Measurements from ENCODE around the gene RXRA. TPM values are rescaled to one million over a fixed set of nuclear protein-coding genes. Genes with fewer than 3 reads are reported as not detected.

RXRA gene
- total RNA-seq: 100 to 1,000 TPM in 4 of 9 donors, 10 to 100 TPM in 4, 1 to 10 TPM in 1; 5.5 to 114 (median 85.2) TPM
- 10 to 100 TPM; 16.1 to 72.9 (median 31.6) TPM for polyA plus RNA-seq
- long read RNA-seq, donor 1, partial matches to known transcripts: 0 of 2 reads
- long read RNA-seq, donor 1, other reads (novel, unspliced or antisense): 0 of 2 reads
- long read RNA-seq, donor 2, partial matches to known transcripts: 0 of 2 reads
- long read RNA-seq, donor 2, other reads (novel, unspliced or antisense): 0 of 2 reads
- long read RNA-seq, donor 3: 0 reads
- long read RNA-seq, donor 4, partial matches to known transcripts: 2 of 14 reads
- long read RNA-seq, donor 4, other reads (novel, unspliced or antisense): 12 of 14 reads
- long read RNA-seq, donor 5, transcript RXRA-202 (10 exons, 1,846 nt): major isoform, 66 of 123 reads
- long read RNA-seq, donor 5, partial matches to known transcripts: 48 of 123 reads
- long read RNA-seq, donor 5, other reads (novel, unspliced or antisense): 9 of 123 reads
- long read RNA-seq, donor 6, partial matches to known transcripts: 1 of 15 reads
- long read RNA-seq, donor 6, other reads (novel, unspliced or antisense): 14 of 15 reads
- long read RNA-seq, donor 7, partial matches to known transcripts: 0 of 2 reads
- long read RNA-seq, donor 7, other reads (novel, unspliced or antisense): 0 of 2 reads
- long read RNA-seq, donor 8: 0 reads
- long read RNA-seq, donor 9, partial matches to known transcripts: 0 of 1 reads
- long read RNA-seq, donor 9, other reads (novel, unspliced or antisense): 0 of 1 reads
- long read RNA-seq, donor 10: 0 reads

DNA sequence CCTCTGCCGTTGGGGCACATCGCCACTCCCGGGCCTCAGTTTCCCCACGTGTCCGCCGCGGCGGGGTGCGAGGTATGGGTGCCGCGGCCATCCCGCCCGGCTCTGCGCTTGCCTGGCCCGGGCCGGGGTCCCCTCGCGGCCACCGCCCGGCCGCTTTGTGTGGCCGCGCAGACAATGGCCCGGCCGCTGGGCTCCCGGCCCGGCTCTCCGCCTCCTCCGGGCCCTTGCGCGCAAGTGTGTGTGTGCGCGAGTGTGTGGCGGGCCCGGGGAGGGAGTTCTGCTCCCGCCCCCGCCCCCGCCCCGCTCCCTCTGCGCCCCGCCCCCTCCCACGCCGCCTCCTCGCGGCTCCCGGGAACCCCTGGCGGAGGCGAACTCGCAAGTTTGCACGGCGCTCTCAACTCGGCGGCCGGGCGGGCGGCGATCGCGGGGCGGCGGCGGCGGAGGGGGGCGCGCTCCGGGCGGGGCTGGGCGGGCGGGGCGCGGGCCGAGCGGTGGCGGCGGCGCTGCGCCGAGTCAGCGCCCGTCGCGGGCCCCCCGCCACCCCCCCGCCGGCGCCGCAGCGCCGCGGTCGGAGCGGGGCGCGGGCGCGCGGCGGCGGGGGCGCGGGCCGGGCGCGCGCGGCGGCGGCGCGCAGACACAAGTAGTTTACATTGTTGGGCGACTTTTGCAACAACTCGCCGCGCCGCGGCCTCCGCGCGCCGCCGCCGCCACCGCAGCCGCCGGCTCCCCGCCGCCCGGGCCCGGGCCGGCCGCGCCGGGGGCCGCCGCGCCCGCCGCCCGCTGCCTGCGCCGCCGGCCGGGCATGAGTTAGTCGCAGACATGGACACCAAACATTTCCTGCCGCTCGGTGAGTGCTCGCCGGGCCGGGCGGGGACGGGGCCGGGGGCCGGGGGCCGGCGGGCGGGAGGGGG, at the start of gene RXRA:
Gene RXRA, plus strand, starts transcription at position 643 of the 911 bp plus-strand sequence. Its CDS starts 177 bp downstream, at position 820.
- intact Hi-C loops (cut with DNase I): loop anchor here in 1 of 2 donors (5.0 kb wide), 3 partner anchors 46 to 154 kb away; no protein-coding TSS in a partner anchor
- Histone ChIP-seq H3K27me3 (no peaks in the 10 kb centered on the region), H3K9me3 (replicated peaks in 1 of 3) (no peaks in the 10 kb centered on the region), H3K36me3 (replicated peaks in 1 of 2) (no peaks in the 10 kb centered on the region), H3K4me1 (replicated peaks in 1 of 2) (peaks cover 39% of the 10 kb centered on the region in 2 donors), H3K4me3 (peak within 1 kb of the TSS; percentile 35 to 89 (median 58)), H3K27ac (peak within 1 kb of the TSS; percentile 81 to 99 (median 94))
- DNase-seq: peak; percentile 85 to 89 (median 87)
- 0 to 1% (median 0%) methylated on average over 1 to 154 of the region's 156 CpGs for WGBS, 4 donors
- TF ChIP-seq, protein P1, sequence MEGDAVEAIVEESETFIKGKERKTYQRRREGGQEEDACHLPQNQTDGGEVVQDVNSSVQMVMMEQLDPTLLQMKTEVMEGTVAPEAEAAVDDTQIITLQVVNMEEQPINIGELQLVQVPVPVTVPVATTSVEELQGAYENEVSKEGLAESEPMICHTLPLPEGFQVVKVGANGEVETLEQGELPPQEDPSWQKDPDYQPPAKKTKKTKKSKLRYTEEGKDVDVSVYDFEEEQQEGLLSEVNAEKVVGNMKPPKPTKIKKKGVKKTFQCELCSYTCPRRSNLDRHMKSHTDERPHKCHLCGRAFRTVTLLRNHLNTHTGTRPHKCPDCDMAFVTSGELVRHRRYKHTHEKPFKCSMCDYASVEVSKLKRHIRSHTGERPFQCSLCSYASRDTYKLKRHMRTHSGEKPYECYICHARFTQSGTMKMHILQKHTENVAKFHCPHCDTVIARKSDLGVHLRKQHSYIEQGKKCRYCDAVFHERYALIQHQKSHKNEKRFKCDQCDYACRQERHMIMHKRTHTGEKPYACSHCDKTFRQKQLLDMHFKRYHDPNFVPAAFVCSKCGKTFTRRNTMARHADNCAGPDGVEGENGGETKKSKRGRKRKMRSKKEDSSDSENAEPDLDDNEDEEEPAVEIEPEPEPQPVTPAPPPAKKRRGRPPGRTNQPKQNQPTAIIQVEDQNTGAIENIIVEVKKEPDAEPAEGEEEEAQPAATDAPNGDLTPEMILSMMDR (IDR thresholded peaks at IDR 0.05): peak in 2 of 6 experiments; percentile 18 to 28
- TF ChIP-seq POLR2A (IDR thresholded peaks at IDR 0.05): peak; percentile 86 to 91

DNA sequence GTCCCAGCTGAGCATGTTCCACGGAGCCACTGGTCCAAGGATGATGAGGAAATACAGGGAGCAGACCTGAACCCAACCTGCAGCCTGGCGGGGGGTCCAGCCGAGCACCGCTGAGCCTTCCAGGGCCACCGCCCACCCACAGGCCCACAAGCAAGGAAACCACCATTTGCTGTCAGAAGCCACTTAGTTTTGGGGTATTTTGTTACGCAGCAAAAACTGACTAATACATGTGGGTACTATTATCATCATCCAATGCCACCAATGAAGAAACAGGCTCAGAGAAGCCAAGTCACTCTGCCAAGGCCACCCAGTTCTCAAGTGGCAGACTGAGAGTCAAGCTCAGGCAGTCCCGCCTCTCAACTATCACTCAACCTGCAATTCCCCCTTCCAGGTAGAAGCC, 48.0 kb upstream of the RXRA start:
- H3K4me1 ChIP-seq (replicated peaks in 1 of 2): peaks cover 0 to 9% of the 10 kb centered on the region in 2 donors
- H3K36me3 ChIP-seq (replicated peaks in 1 of 2): no peaks in the 10 kb centered on the region
- no peaks in the 10 kb centered on the region for H3K9me3 ChIP-seq (replicated peaks in 1 of 3)
- WGBS, 4 donors: 95 to 100% (median 98%) methylated on average over 2 to 7 of the region's 7 CpGs
- no peak for TF ChIP-seq POLR2A (IDR thresholded peaks at IDR 0.05)
- TF ChIP-seq, protein P1 (IDR thresholded peaks at IDR 0.05): no peak
- H3K27me3 ChIP-seq: no peaks in the 10 kb centered on the region
- intact Hi-C loops (cut with DNase I): no loop called here
- no peak overlapping the region for H3K4me3 ChIP-seq
- no peak overlapping the region for H3K27ac ChIP-seq
- DNase-seq: no peak

DNA sequence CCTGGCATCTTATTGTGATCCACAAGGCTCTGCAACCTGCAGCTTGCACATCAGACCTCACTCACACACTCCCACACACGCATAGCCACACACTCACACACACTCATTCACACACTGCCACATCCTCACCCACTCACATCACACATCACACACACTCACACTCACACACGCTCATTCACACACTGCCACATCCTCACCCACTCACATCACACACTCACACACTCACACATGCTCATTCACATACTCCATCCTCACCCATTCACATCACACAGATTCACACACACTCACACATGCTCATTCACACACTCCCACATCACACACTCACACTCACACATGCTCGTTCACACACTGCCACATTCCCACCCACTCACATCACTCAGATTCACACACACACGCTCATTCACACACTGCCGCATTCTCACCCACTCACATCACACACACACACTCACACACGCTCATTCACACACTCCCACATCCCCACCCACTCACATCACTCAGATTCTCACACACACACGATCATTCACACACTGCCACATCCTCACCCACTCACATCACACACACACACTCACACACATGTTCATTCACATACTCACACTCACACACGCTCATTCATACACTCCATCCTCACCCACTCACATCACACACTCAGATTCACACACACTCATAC, 47.1 kb upstream of the RXRA start:
- Histone ChIP-seq H3K27me3 (no peaks in the 10 kb centered on the region), H3K9me3 (replicated peaks in 1 of 3) (no peaks in the 10 kb centered on the region), H3K27ac (no peak overlapping the region), H3K4me3 (no peak overlapping the region), H3K36me3 (replicated peaks in 1 of 2) (no peaks in the 10 kb centered on the region), H3K4me1 (replicated peaks in 1 of 2) (peaks cover 0 to 9% of the 10 kb centered on the region in 2 donors)
- 84 to 90% (median 88%) methylated on average over 8 of the region's 8 CpGs for WGBS, 4 donors
- intact Hi-C loops (cut with DNase I): no loop called here
- DNase-seq: no peak
- TF ChIP-seq, protein P1 (IDR thresholded peaks at IDR 0.05): no peak
- TF ChIP-seq POLR2A (IDR thresholded peaks at IDR 0.05): no peak

Measured in adrenal gland (tissue), 19 donors.